ACHN (cell line): ENCODE data around the gene NCKAP5.

Experiments
- DNase-seq: peaks from one replicate; pipeline ENCODE4 v3.0.0-alpha.2; 2015
- in situ Hi-C: cut with HindIII; loops from 2 replicates; pipeline ENCODE4 v1.10.0; 2017; ENCODE audit warnings: low sequenced_read_pairs, low pct_ligation_motif_present, low pct_unique_long_range_greater_than_20kb

The NCKAP5 gene

DNA sequence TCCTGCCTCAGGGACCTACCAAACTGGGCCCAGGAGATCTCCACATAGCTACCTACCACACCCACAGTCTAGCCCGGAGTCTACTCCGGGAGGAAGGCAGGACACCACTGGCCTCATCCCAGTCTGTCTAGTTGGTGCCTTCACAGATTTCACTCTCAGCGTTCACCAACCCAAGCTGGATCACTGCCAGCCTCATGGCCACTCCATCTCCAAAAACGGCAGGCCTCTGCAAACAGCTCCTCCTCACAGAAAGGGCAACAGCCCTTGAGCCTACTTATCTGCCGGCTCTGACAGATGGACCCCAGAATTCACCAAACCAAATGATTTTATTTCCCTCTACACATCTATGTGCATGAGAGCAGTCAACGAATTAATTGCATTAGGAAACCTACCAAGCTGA lies 61.3 kb downstream of the NCKAP5 start:
- in situ Hi-C loops: no loop called here
- DNase-seq: no peak

DNA sequence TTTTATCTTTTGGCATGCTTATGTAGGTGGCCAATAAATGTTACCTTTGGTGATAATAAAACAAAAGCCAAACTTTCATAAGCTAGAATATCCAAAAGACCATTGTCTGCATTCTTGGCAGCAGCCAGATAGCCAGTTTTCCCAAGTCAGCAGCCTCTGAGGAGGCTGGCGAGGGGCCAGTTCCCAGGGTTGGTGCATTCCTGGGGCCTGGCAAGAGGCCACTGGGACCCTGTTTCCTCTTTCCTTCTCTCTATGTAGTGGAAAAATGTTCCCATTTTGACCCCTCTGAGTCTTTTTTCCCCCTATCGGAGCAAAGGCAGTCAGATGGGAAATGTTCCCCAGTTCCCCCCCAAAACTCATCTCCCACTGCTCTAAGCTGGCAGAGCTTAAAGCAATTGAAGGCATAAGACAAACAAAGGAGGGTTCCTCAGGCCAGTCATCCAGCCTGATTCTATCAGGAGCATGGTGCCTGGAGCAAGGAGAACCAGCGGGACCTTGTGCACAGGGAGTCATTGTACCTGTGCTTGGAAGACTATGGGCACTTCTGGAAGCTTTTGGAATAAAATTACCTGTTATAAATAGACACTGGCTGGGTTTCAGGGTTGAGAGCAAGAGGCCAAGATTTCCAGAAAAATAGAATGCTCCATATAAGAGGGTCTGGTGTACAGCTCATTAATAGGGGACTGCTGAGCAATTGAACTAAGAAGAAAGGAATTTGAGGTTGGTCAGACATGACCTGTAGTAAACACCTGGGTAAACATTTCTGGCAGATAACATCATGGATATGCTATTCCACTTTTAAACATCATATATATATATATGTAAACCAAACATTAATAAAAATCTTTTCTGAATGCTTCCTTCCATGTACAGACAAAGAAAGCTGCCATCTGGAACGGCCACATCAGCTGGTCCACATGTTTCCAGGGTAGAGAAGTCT lies 63.4 kb downstream of the NCKAP5 start:
- in situ Hi-C loops: no loop called here
- peak; percentile 8 for DNase-seq

DNA sequence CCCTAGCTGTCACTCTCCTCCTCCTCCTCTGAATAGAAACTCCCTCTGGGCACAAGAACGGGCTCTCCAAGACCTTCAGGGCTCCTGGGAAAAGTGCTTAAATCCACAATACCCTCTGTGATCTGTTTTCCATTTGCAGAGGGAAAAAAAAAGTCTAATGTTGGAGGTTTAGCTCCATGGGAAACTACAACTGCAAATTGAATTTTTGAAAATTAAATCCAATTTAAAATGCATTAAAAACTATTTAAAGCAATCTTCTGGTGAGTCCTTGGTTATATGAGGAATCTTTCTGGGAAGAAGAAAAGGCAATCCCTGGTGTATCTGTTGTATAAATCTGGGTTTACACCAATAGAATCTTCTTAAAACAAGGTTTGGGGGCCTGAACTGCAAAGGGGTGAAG lies 64.3 kb downstream of the NCKAP5 start:
- DNase-seq: no peak
- in situ Hi-C loops: no loop called here

DNA sequence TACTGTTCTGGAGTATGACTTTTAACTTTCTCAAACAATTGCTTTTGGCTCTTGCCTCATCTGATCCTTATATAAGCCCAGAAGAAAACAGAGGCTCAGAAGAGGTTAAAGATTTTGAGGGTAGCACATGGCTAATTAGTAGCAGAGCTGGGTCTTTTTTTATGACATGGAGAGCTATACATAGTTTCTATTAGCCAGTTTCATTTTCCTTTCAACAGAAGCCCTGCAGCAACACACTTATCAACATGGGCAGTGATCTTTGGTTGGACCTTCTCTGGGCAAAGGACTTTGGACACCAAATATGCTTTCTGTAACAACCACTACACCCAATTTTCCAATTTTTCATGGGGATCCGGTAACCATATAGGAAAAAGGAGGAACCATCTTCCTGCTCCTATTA lies 64.9 kb downstream of the NCKAP5 start:
- DNase-seq: no peak
- in situ Hi-C loops: no loop called here

DNA sequence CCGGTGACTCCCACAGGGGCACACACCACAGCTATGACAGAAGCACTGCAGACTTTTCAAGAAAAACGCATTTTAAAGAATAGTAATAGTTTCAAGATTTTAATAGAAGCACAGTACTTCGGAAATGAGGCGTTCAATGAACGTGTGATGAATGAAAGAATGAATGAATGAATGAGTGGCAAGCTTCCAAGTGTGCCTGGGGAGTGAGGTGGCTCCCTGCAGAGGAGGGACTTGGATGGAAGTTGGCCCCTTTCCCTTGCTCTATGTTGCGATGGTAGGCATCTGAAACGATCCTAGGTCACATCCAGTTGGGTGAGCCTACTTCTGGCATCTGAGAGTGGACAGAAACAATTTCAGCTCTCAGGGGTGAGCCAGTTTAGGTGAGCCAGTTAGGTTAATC lies 65.6 kb downstream of the NCKAP5 start:
- in situ Hi-C loops: no loop called here

DNA sequence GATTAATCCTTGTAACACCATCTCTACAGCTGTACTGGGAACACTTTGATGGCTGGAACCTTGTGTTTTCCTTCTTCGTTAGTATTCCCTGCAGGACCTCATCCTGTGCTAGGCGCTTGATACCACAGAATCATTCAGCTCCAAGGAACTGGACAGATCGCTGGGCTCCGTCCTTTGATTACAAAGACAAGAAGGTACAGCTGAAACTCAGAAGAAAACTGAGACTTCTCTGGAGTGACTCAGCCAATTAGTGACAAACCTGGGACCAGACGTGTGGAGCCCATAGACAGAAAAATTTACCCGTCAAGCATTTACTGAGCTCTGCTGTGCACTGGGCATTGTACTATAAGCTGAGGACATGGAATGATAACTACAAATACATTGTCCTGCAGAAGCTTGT lies 67.3 kb downstream of the NCKAP5 start:
- DNase-seq: no peak
- in situ Hi-C loops: no loop called here

More for the DNA sequence above, 65.6 kb downstream of the NCKAP5 start:
- DNase-seq: no peak

DNA sequence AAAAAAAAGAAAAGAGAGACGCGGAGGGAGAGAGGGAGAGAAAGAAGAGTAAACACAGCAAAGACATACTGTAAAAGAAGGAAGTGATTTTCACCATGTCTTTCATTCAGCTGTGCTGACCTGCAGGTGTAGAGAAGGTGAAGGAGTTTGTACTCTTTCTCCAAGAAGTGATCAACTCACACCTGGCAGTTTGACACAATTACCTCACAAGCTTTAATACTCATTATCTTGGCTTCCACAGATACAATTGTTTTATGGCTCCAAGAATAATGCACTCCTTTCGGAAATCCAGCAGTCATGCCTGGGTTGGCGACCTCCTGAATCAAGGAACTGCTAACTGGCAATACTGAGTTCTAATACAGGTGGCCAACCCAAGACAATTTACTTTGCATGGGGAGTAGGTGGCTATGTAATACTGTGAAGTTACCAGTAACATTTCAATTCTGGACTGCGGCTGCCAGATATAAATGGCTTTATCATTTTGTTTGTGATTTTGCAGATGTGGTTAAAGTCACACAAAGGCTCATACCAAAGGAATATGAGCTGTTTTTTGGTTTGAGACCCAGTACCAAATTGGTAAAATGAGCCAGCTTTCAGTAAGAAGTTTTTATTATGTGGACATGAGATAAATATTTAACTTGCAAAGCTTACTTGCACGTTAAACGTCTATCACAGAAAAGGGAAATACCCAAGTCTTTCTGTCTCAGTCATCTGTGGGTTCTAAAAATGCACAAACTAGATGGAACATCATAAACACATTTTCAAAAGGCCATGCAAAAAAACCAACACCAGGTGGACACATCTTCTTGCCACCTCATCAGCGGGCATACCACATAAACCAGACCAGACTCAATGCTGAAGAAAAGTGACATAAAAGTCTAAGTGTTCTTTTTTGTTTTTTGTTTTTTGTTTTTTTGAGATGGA lies 69.3 kb downstream of the NCKAP5 start:
- in situ Hi-C loops: no loop called here
- no peak for DNase-seq

DNA sequence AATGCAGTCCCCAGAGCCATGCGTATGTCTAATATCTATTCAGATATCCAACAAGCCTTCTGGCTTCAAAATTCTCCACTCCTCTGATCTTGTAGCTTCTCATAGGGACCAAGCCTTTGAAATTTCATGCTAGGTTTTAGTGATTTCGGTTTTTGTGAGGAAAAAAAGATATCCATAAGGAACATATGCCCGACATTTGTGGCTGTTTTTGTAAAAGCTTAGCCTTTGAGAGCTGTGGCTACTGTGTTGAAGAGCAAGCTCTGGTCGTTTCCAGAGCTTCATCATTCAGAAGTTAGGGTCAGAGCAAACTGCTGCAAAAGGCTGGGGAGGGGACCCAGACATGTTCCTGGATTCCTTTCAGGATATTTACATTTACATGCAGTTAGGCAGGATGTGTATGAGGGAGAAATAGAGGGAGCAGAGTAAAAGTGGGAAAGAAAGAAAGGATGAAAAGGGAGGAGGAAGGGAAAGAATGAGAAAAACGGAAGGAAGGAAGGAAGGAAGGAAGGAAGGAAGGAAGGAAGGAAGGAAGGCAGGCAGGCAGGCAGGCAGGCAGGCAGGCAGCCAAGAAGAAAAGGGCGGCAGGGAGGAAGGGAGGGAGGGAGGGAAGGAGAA lies 70.2 kb downstream of the NCKAP5 start:
- no peak for DNase-seq
- in situ Hi-C loops: no loop called here

DNA sequence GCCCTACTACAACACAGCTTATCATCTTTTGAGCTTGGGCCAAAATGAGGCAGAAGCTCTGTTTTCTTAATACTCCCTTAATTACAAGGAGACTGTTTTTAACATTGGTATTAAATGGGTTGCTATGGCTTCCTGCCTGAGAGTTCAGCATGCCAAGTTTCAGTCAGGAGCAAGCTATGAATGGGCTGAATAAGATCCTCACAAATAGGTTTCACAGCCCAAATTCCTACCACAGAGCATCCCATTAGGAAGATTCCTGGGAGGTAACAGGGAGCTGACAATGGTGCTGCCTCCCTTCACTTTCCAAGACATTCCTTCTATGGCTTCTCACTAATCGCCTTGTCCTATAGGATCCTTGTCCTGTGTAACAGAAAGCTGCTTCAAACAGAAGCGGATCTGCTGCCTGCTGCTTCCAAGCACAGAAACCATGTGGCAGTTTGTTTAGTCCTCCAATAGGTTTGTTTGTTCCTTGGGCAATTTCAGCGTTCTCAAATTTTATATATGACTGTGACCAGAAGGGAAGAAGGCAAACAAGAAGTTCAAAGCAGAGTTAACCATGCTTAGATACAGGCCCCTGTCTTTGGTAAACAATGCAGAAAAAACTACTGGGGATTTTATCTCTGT lies 70.9 kb downstream of the NCKAP5 start:
- in situ Hi-C loops: no loop called here
- DNase-seq: no peak

DNA sequence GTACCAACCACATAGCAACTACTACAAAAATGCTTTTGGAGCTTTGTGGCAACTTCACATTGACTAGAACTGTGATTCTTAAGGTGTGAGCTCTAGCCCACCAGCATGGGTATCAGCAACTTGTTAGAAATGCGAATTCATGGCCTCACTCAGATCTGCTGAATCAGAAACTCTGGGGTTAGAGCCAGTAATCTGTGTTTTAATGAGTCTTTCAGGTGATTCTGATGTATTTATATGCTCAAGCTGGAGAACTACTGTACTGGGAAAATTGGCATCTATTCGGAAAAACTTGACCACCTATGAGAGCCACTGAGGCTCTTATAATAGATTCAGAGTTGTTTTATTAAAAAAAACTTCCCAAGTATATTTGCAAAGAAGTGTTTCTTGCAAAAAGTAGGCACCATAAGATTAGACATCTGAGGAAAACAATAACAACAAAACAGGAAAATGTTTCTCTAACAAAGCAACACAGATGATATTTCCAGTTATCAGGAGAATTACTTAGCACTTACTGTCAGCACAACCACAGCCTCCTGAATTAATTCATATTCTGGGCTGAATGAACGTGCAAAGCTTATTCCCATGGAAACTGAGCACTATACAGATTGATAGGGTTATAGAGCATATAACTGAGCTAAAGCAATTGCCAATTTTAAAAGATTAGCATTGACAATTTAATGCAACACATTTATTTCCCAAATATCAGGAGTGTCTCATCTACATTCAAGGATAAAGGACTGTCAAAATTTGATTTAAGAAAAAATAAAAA lies 71.6 kb downstream of the NCKAP5 start:
- in situ Hi-C loops: no loop called here
- no peak for DNase-seq

DNA sequence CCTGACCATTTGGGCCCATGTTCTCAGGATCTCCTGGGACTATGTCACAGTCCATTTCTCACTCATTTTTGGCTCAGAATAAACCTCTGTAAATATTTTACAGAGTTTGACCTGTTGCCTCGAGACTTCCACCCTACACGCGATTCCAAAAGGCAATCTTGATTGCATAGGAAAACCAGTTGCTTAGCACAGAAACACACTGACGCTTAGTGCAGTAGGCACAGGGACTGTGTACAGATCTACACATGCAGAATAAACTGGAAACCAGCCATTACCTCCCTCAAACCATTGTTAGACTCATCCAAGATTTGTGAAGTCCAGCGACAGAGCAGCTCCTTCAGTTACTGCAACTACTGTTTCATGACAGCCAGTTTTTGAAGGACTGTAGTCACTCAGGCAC lies 73.0 kb downstream of the NCKAP5 start:
- in situ Hi-C loops: no loop called here
- peak; percentile 3 for DNase-seq

DNA sequence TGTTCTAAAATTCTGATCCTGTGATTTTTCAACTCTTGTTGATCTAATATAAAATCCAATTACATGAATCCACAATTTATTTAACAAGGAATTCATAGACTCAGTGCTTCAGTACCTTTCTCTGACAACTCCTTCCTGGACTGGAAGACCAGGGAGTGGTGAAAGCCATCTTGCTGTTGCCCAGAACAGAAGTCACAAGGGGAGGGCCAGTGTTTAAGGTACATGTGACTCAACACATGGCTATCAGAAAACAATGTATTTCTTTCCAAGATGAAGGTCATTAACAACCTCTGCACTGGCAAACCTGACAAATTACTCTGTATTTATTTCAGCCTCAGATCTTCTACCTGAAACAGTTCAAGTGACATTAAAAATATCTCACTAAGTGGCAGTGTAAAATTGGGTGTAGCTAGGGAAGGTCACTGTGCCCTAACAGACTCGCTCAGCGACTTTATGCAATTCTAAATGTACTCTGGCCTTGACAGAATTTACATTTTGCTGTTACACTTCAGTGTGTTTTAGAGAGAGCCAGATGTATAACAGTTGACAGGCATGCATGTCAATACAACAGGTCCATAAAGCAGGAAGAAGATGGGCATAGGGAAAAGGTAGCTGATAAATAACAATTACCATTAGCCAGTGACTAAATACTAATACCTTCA lies 75.4 kb downstream of the NCKAP5 start:
- in situ Hi-C loops: no loop called here
- DNase-seq: no peak

DNA sequence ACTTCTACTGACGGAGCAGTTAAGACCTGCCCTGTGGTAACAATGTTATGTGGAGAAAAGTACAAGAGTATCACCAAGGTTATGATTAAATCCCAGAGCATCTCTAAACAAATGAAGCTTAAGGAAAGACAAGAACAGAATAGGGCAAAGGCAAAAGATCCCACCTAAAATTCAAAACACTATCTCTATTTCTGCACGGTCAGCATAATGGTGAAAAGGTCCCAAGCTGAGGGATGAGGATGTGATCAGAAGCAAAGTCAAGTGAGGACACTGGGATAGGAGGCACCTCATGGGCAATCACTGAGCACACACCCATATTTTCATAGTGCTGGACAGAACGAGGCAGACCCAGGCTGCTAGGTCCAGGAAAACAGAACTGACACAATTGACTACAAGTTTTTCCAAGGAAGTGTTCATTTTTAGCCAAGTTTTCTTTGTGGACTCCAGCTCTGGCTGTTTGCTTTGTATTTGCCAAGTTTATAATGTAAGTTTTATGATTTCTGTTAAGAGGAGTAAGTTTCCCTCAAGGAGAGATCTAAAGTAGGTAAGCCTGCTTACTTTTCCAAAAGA lies 77.8 kb downstream of the NCKAP5 start:
- in situ Hi-C loops: no loop called here
- DNase-seq: no peak

DNA sequence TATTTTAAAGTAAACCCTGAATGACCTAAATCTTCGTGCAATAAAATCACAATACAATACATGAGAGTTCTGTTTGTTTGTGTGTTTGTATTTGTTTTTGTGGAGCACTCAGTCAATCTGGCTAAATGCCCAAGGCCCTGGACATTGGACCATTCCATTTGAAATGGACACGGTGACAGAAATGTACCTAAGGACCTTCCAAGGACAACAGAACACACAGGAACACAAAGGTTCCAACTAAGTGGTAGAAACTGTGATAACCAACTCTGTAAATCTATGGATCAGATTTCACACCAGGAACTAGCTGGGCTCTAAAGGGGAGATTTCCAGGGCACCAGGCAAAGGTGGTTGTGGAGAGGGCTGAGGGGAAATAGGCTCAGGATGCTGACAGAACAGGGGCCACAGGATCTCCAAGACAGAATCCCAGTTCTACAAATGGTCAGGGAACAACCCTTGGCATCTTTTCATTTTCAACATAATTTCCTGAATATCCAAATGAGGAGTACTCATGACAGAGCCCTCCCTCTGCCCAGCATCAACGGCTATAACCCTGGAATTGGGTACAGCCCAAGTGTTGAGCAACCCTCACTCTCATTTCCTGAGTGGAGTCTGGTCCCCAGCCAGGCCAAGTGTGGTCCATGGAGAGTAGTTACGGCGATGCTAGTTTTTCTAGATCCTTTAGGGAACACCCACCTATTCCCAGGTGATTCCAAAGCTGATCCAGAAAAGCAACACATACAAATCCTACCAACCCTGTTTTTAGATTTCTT lies 78.4 kb downstream of the NCKAP5 start:
- no peak for DNase-seq
- in situ Hi-C loops: no loop called here

DNA sequence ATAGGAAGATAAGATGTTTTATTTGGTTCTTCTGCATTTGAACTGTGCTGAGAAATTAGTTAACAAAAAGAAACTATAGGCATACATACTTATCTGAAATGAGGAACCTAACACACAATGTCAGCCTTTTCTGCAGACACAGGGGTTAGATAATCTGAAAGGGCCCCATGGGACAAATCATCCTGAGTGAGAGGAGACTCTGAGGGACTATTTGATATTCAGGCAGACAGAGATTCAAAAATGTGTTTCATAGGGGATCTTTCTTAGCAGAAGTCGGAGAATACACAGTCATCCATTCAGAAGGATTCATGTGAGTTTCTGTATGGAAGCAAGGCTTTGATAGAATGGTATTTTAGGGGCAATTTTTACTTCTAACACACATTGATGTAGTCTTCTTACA lies 79.1 kb downstream of the NCKAP5 start:
- in situ Hi-C loops: no loop called here

DNA sequence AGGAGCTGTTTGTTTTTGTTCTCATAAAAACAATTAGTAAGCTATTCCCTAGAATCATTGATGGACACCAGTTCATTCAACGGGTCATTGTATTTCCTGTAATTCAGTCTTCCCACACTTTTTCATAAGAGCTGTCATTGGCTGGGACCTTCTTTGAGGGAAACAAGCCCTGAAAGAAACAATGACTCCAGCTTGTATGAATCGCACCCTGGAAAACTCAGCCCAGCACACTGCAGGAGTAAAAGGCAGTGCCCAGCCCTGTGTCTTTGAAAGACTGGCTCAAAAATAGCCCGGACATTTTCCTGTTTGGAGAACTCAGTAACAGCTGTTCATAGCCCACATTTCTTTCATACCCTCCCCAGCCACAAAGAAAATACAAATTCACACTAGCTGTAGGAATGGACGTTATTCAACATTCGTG lies 81.5 kb downstream of the NCKAP5 start:
- in situ Hi-C loops: no loop called here

More for the DNA sequence above, 79.1 kb downstream of the NCKAP5 start:
- no peak for DNase-seq

More for the DNA sequence above, 81.5 kb downstream of the NCKAP5 start:
- peak; percentile 22 for DNase-seq
